ENCODE data around the gene ARHGAP18.

Gene ARHGAP18

DNA sequence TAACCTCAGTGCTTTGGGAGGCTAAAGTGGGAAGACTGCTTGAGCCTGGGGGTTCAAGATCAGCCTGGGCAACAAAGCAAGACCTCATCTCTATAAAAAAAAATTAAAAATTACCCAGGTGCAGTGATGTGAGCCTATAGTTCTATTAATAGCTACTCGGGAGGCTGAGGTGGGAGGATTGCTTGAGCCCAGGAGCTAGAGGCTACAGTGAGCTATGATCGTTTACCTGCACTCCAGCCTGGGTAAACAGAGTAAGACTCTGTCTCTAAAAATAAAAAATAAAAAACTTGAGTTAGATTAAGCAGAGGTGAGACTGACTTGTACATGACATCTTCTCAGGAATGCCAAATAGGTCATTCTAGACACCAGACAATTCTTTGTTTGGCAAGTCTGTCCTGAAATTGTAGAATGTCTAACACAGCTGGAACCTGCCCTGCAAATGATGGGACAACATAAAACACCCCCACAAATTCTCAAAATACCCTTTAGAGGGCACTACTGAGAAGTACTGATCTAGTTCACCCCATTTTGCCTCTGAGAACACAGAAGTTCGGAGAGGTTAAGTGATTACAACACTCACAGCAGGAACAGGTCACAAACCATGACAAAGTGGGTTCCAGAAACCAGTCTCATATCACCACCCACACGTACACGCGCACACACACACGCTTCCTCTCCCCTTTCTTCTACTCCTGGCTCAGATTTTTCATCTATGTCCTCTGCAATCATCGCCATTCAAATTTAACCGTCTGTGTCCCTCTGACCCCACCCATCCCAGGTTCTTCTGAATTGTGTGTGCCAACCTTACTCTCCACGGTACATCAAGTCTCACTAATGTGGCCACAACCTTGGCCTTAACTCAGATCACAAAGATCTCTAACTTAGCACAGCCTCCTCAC lies 38.3 kb downstream of the ARHGAP18 start:
- DNase-seq (ENCODE audit: low read depth in 2 of 2, low spot score in 1 of 2) = peak; percentile 29 to 55

DNA sequence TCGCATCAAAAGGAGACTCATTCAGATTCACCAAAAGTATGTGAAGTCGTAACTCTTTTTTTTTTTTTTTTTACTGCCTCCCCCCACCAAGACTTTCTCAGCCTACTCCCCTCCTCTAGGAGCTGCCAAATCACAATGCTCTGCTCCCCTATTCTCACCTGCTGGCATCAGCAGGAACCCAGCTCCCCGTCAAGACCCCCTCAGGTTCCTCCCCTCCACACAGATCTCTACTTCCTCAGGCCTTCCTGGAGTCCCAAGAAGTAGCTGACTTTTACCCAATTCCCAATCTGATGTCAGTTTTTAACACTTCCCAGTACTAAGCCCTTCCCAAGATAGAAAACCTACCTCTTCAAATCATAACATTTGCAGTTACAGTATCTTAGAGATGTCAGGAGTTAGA lies 39.3 kb downstream of the ARHGAP18 start:
- DNase-seq (ENCODE audit: low read depth in 2 of 2, low spot score in 1 of 2) = no peak

GRCh38 chr6:129667621-129668020 lies 42.4 kb downstream of the ARHGAP18 start:
- no peak for DNase-seq (ENCODE audit: low read depth in 2 of 2, low spot score in 1 of 2)

GRCh38 chr6:129667034-129667433 lies 42.9 kb downstream of the ARHGAP18 start:
- DNase-seq (ENCODE audit: low read depth in 2 of 2, low spot score in 1 of 2) = no peak

DNA sequence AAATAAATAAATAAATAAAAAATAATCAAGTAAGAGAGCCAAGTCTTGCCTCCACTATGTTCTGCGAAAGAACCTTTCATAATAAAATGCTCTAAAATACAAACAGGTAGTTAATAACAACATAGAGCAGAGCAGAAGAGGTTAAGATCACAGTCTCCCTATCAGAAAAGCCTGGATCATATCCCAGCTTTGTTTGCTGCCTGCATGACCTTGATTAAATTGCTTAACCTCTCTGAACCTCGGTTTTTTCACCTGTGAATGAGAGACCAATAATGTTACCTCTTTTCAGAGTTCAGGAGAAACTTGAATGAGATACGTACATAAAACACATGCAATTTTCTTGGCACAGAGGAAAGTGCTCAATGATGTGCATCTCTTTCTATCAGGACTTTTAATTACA lies 44.4 kb downstream of the ARHGAP18 start:
- no peak for DNase-seq (ENCODE audit: low read depth in 2 of 2, low spot score in 1 of 2)

DNA sequence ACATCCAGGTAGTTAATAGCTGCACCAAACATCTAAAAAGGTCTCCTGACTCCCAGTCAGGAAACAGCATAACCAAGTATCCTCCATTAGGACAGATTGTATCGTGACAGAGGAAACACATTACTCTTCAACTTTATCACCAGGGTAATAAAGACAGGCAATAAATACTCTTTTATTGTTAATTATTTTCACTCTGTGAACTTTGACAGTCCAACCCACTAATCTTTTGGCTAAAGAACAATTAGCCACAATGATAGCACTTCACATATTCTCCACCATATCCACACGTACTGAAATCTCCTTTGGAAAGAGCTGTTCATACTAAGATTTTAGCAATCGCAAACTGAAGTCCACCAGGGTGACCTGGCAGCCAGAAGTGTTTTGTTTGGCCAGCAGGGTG lies 46.4 kb downstream of the ARHGAP18 start:
- no peak for DNase-seq (ENCODE audit: low read depth in 2 of 2, low spot score in 1 of 2)

DNA sequence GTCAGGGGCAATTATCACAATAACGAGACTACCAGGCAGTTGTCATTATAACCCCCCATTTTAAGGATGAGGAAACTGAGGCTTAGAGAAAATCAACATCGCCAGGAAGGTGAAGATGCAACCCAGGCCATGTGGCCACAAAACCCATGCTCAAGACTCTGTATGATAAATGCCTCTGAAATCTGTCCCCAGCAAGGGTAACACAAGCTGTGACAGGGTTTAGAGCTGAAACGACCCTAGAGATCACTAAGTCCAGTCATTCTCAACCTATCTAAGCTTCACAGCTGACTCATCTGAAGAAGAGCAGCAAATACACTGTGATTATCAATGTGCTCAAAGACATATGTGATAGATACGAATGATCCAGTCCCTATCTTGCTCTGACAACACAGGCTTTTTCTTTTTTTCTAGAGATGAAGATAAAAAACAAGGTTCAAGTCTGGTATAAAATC lies 47.0 kb downstream of the ARHGAP18 start:
- DNase-seq (ENCODE audit: low read depth in 2 of 2, low spot score in 1 of 2) = no peak

DNA sequence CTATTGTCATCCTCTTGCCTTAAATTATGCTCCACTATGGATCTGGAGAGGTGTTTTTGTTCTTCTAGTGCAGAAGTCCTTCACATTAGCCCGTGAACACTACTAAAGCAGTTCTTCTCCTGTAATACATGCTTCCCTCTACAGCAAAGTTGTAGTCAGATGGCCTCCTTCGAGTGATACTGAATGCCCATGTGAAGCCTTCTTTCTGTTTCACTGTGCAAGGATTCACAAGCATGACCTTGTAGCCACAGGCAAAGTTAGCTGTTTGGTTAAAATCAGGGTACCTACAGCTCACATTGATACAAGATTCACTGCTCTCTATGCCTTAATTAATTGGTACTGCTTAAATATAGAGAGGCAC lies 47.6 kb downstream of the ARHGAP18 start:
- no peak for DNase-seq (ENCODE audit: low read depth in 2 of 2, low spot score in 1 of 2)

- no peak for DNase-seq (ENCODE audit: low read depth in 2 of 2, low spot score in 1 of 2)
Observed at GRCh38 chr6:129661536-129662405, 48.2 kb downstream of the ARHGAP18 start.

DNA sequence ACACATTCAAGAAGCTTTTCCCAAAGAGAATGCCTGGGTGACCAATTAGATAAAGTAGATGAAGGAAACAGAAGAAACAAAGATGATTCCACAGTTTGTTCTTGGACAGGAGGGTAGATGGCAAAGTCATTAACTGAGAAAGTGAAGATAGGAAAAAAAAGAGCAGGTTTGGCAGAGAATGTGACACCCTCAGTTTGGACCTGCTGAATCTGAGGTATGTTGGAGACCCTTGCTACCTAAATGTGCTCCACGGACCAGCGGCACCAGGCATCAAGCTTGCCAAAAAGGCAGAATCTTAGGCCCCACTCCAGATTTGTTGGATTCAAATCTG lies 49.7 kb downstream of the ARHGAP18 start:
- no peak for DNase-seq (ENCODE audit: low read depth in 2 of 2, low spot score in 1 of 2)

DNA sequence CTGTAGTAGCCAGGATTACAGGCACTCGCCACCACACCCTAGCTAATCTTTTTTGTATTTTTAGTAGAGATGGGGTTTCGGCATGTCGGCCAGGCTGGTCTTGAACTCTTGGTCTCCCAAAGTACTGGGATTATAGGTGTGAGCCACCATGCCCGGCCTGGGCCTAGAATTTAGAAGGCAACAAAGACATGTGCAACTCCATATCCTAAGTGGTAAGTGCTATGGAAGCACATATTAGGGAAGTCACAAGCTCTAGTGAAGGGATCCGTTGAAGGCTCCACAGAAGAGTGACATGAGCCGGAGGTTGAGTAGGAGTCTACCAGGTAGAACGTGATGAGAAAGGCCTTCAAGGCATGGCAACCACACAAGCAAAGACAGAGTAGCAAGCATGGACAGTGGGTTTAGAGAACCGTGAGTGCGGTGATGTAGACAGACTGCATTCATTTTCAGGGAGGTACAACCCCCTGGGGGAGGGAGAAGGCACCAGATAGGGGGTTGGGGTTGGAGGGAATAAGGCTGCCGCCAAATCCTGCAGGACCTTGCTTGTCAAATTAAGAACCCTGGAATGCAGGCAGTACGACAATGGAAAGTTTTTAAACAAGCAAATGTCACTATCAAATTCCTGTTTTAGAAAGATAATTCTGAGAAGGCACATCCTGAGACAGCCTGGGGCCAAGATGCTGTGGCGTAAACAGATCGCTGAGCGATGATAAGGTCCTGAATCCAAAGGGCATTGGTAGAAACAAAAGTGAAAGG lies 50.2 kb downstream of the ARHGAP18 start:
- DNase-seq (ENCODE audit: low read depth in 2 of 2, low spot score in 1 of 2) = no peak

DNA sequence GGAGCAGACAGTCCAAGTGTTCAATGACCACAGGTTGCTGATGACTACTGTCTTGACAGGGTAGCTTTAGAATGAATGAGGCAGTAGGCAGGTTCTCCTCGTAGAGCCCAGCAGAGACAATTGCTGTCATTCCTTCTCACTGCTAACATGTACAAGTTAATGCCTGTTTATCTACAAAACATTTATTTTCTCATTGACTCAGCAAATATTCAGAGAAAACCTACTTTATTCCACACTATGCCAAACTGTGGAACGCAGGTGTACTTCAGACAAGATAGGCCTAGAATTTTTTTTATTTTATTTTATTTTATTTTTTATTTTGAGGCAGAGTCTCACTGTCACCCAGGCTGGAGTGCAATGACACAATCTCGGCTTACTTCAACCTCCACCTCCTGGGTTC lies 50.8 kb downstream of the ARHGAP18 start:
- DNase-seq (ENCODE audit: low read depth in 2 of 2, low spot score in 1 of 2) = no peak

DNA sequence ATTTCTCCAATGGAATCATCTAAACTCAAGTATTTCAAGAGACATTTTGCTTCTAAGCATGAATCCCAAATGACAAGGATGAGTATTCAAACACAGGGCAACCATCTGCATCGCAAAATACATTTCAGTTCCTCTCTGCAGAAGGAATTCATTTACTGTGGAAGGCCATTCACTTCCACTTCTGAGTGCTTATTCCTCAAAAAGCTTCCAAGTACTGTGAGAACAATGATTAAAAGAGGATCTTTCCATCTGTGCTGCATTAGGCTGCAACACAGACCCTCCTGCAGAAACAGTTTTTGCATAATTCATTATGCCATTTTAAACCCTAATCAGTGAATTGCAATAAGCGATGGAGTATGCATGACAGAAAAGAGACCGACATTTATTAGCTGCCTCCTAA lies 52.5 kb downstream of the ARHGAP18 start:
- DNase-seq (ENCODE audit: low read depth in 2 of 2, low spot score in 1 of 2) = no peak

GRCh38 chr6:129655334-129655733 lies 54.6 kb downstream of the ARHGAP18 start:
- no peak for DNase-seq (ENCODE audit: low read depth in 2 of 2, low spot score in 1 of 2)

GRCh38 chr6:129653746-129654145 lies 56.2 kb downstream of the ARHGAP18 start:
- no peak for DNase-seq (ENCODE audit: low read depth in 2 of 2, low spot score in 1 of 2)

DNA sequence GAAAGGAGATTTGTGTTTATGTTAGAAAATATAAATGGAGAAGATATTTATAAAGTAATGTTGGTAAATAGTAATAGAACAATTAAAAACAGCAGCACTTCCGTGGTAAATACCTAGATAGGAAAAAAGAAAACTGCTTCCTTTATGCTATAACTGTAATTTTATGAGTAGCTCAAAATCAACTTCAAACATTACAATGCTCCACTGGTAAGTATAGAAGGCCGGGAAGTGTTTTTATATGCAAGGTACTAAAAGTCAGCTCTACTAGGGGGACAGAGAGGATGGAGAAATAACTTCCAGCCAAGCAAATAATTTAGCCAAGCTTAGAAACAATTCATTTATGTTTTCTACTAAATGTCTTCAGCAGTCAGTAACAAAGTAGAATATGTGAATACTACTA lies 56.7 kb downstream of the ARHGAP18 start:
- no peak for DNase-seq (ENCODE audit: low read depth in 2 of 2, low spot score in 1 of 2)

DNA sequence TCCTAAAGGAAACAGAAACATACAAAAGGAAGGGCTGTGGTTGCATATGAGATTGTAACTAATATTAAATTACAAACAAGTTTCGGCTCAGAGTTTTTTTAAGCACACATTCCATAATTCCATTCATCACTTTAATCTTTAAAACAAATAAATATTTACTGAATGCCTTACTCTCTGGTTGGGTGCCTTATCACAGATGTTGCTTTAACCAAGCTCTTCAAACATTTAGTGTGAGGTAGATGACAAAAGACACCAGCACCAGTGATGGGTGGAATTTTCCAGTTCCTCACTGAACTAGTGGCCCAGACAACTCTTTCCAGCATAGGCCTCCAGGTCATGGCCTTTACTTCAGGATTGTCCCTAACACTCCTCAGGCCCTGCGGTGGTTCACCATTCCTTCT lies 58.7 kb downstream of the ARHGAP18 start:
- DNase-seq (ENCODE audit: low read depth in 2 of 2, low spot score in 1 of 2) = no peak

DNA sequence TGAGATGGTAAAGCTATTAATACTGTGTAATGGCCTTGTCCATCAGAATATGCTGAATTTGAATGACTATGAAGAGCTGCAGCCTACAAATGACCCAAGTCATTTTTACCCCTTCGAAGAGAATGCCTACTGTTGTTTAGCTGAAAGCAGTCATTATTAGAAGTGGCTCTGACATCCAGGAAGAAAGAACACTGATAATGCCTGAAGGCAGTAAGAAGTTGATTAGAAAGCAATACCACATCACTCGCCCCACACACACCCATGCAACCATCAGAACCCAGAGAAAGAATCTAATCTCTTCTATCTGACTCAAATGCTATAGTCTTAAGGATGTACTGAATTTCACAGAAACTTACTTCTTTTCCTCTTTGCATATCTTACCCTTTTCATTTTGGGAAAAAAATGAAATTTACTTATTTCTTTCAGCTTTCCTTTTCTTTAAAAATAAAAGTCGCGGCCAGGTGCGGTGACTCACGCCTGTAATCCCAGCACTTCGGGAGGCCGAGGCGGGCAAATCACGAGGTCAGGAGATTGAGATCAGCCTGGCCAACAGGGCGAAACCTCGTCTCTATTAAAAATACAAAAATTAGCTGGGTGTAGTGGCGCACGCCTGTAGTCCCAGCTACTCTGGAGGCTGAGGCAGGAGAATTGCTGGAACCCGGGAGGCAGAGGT lies 61.0 kb downstream of the ARHGAP18 start:
- DNase-seq (ENCODE audit: low read depth in 2 of 2, low spot score in 1 of 2) = no peak

DNA sequence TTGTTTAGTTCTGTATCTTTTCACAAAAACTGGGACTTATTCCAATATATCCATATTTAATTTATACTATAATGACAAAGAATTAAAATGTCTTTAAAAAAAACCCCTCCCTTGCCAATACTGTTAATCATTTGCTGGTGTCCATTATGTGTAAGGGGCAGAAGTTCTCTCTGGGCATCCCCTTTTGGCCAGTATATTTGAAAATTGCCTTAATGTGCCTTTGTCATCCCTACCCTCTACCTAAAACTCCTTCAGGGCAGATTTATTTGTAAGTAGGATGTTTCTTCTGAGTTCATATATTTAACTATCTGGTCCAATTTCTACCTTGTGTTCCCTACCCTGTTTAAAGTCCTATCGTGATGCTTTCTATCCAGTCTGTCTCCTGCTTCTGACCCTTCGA lies 62.9 kb downstream of the ARHGAP18 start:
- DNase-seq (ENCODE audit: low read depth in 2 of 2, low spot score in 1 of 2) = no peak

DNA sequence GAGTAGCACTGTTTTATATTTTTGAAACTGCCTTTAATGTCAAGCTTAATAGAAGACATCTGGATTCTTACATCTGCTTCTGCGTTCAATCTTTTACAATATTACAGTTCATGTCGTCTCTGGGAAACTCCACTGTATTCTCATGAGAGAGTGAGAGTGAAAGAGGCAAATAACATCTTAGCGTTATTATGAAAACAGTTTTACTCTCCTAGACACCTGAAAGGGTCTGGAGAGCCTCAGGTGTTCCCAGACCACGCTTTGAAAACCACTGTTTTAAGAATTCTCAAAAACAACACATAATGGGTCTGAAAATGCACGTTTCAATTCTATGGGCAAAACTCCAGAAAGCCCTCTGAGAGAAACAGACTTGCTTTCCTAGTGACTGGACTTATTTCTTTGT lies 63.3 kb downstream of the ARHGAP18 start:
- no peak for DNase-seq (ENCODE audit: low read depth in 2 of 2, low spot score in 1 of 2)

Data from stimulated activated CD8-positive, alpha-beta memory T cell treated with anti-CD3 and anti-CD28 coated beads, Interleukin-4, amount 100 ng/mL, for 4 hours (primary cell).